Mononuclear cell (primary cell): ENCODE measurements around the gene ARMH3. TPM values are rescaled to one million over a fixed set of nuclear protein-coding genes. Genes with fewer than 3 reads are reported as not detected.

Experiments used
- H3K27me3 ChIP-seq: 2 replicates; pipeline ENCODE4 v1.6.0; 2011; ENCODE audit warnings: low read length, control low read depth; ENCODE audit not compliant: insufficient read depth
- H3K4me1 ChIP-seq: 2 replicates; pipeline ENCODE4 v1.5.1; 2011; ENCODE audit warnings: mild to moderate bottlenecking, low read length, control low read depth; ENCODE audit not compliant: insufficient read depth
- H3K4me3 ChIP-seq: 2 replicates; pipeline ENCODE4 v1.5.1; 2011; ENCODE audit warnings: mild to moderate bottlenecking, low read length, moderate library complexity
- H3K9me3 ChIP-seq: 2 replicates; pipeline ENCODE4 v1.5.1; 2011; ENCODE audit warnings: low read depth, mild to moderate bottlenecking, control low read depth, low read length
- total RNA-seq: library from RNA; depleted of rRNA; stranded (reverse); fragments of >200 nt; gene quantifications from one replicate; pipeline ENCODE4 v1.2.3, GENCODE V29; 2012

ARMH3 gene
- total RNA-seq, 1 donor: 10.4 TPM

GRCh38 chr10:101952191-101952590, 103.8 kb downstream of the ARMH3 start:
- Histone ChIP-seq H3K27me3 (no peaks in the 10 kb centered on the region), H3K9me3 (peaks cover 13% of the 10 kb centered on the region), H3K4me3 (no peak overlapping the region), H3K4me1 (peaks cover 6% of the 10 kb centered on the region)

- H3K4me1 ChIP-seq: peaks cover 6% of the 10 kb centered on the region
- H3K4me3 ChIP-seq: no peak overlapping the region
- H3K9me3 ChIP-seq: peaks cover 13% of the 10 kb centered on the region
- H3K27me3 ChIP-seq: no peaks in the 10 kb centered on the region
Observed at GRCh38 chr10:101950213-101950612, 105.8 kb downstream of the ARMH3 start.

- peaks cover 15% of the 10 kb centered on the region for H3K4me1 ChIP-seq
- H3K9me3 ChIP-seq: no peaks in the 10 kb centered on the region
- H3K4me3 ChIP-seq: no peak overlapping the region
- H3K27me3 ChIP-seq: no peaks in the 10 kb centered on the region
Observed at GRCh38 chr10:101941871-101942270, 114.1 kb downstream of the ARMH3 start.

GRCh38 chr10:101940916-101941315, 115.1 kb downstream of the ARMH3 start:
- Histone ChIP-seq H3K4me3 (no peak overlapping the region), H3K9me3 (no peaks in the 10 kb centered on the region), H3K4me1 (peaks cover 15% of the 10 kb centered on the region), H3K27me3 (no peaks in the 10 kb centered on the region)

- no peaks in the 10 kb centered on the region for H3K27me3 ChIP-seq
- peaks cover 15% of the 10 kb centered on the region for H3K4me1 ChIP-seq
- no peaks in the 10 kb centered on the region for H3K9me3 ChIP-seq
- H3K4me3 ChIP-seq: no peak overlapping the region
Observed at GRCh38 chr10:101939729-101940128, 116.2 kb downstream of the ARMH3 start.

- Histone ChIP-seq H3K4me3 (no peak overlapping the region), H3K27me3 (no peaks in the 10 kb centered on the region), H3K9me3 (no peaks in the 10 kb centered on the region), H3K4me1 (peaks cover 15% of the 10 kb centered on the region)
Observed at GRCh38 chr10:101939008-101939648, 116.8 kb downstream of the ARMH3 start.

GRCh38 chr10:101938305-101939007, 117.5 kb downstream of the ARMH3 start:
- Histone ChIP-seq H3K27me3 (no peaks in the 10 kb centered on the region), H3K4me1 (peaks cover 15% of the 10 kb centered on the region), H3K4me3 (no peak overlapping the region), H3K9me3 (no peaks in the 10 kb centered on the region)

GRCh38 chr10:101935431-101935830, 120.5 kb downstream of the ARMH3 start:
- Histone ChIP-seq H3K4me3 (no peak overlapping the region), H3K27me3 (no peaks in the 10 kb centered on the region)

GRCh38 chr10:101934686-101935305, 121.2 kb downstream of the ARMH3 start:
- Histone ChIP-seq H3K27me3 (no peaks in the 10 kb centered on the region), H3K4me1 (peaks cover 14% of the 10 kb centered on the region), H3K9me3 (no peaks in the 10 kb centered on the region), H3K4me3 (no peak overlapping the region)

More at GRCh38 chr10:101935431-101935830, 120.5 kb downstream of the ARMH3 start:
- Histone ChIP-seq H3K9me3 (no peaks in the 10 kb centered on the region), H3K4me1 (peaks cover 15% of the 10 kb centered on the region)

- peaks cover 6% of the 10 kb centered on the region for H3K4me1 ChIP-seq
Observed at GRCh38 chr10:101933976-101934375, 122.0 kb downstream of the ARMH3 start.

GRCh38 chr10:101932183-101932582, 123.8 kb downstream of the ARMH3 start:
- Histone ChIP-seq H3K9me3 (no peaks in the 10 kb centered on the region), H3K4me1 (no peaks in the 10 kb centered on the region), H3K27me3 (no peaks in the 10 kb centered on the region), H3K4me3 (no peak overlapping the region)

More at GRCh38 chr10:101933976-101934375, 122.0 kb downstream of the ARMH3 start:
- H3K9me3 ChIP-seq: no peaks in the 10 kb centered on the region
- no peak overlapping the region for H3K4me3 ChIP-seq
- H3K27me3 ChIP-seq: no peaks in the 10 kb centered on the region

GRCh38 chr10:101925027-101925426, 130.9 kb downstream of the ARMH3 start:
- no peaks in the 10 kb centered on the region for H3K27me3 ChIP-seq
- H3K4me3 ChIP-seq: no peak overlapping the region
- no peaks in the 10 kb centered on the region for H3K9me3 ChIP-seq
- H3K4me1 ChIP-seq: peaks cover 8% of the 10 kb centered on the region

- Histone ChIP-seq H3K4me3 (no peak overlapping the region), H3K9me3 (no peaks in the 10 kb centered on the region), H3K27me3 (no peaks in the 10 kb centered on the region), H3K4me1 (peaks cover 9% of the 10 kb centered on the region)
Observed at GRCh38 chr10:101923256-101923655, 132.7 kb downstream of the ARMH3 start.

- Histone ChIP-seq H3K4me1 (peaks cover 9% of the 10 kb centered on the region), H3K4me3 (no peak overlapping the region), H3K9me3 (no peaks in the 10 kb centered on the region), H3K27me3 (no peaks in the 10 kb centered on the region)
Observed at GRCh38 chr10:101922846-101923245, 133.1 kb downstream of the ARMH3 start.

GRCh38 chr10:101920546-101920945, 135.4 kb downstream of the ARMH3 start:
- peaks cover 9% of the 10 kb centered on the region for H3K4me1 ChIP-seq
- no peak overlapping the region for H3K4me3 ChIP-seq
- no peaks in the 10 kb centered on the region for H3K27me3 ChIP-seq
- no peaks in the 10 kb centered on the region for H3K9me3 ChIP-seq
